NCI-H82 treated with DMSO at 0.1 percent for 48 hours (cell line): ENCODE data around the gene LRRFIP2.

Experiments used
- DNase-seq: peaks from one replicate; lab custom pipeline; 2025; ENCODE audit not compliant: unreplicated experiment; lab: John Stamatoyannopoulos, UW

Gene LRRFIP2

DNA sequence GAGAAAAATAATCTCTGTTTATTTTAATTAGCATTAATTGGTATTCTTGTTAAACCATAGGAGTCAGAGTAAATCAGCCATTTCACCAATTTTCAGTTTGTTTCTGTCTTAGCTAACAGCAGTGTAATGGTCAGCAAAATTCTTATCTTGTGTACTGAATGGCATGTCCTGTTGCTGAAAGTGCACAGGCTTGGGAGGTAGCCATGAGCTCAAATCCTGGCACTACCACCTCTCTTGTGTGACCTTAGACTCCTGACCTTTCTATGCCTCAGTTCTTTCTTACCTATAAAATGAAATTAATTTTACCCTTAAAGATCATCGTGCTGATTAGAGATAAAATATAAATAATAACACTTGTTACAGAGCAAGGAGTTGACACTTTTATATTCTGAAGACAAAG lies 145.3 kb downstream of the LRRFIP2 start:
- DNase-seq: no peak

DNA sequence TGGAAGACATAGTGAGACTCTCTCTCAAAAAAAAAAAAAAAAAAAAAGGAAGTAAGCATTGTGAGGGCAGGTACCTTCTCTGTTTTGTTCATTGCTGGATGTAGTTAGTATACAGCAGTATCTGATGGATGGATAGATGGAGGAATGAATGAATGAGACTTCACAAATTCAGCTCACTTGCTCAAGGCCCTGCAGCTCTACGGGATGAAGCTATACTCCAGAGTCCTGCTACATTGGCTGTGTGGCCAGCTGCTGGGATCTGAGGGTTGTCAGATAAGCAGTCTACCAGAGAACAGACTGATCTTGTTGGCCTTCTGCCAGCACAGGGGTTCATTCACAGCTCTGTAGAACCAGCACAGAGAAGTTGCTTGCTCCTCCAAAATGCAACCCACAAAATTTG lies 146.1 kb downstream of the LRRFIP2 start:
- DNase-seq: no peak

DNA sequence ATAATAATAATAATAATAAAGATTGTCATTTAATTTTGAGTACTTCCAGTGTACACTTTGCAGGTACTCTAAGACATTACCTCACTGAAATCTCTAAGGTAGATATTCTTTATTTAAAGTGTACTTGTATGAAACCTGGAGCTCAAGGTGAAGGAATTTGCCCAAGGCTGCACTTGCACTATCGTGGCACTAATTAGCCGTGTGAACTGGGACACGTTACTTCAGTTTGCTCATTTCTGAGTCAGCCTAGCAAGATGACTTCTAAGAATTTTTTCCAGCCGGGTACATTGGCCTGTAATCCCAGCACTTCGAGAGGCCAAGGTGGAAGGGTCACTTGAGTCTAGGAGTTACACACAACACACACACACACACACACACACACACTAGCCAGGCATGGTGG lies 147.5 kb downstream of the LRRFIP2 start:
- DNase-seq: no peak

DNA sequence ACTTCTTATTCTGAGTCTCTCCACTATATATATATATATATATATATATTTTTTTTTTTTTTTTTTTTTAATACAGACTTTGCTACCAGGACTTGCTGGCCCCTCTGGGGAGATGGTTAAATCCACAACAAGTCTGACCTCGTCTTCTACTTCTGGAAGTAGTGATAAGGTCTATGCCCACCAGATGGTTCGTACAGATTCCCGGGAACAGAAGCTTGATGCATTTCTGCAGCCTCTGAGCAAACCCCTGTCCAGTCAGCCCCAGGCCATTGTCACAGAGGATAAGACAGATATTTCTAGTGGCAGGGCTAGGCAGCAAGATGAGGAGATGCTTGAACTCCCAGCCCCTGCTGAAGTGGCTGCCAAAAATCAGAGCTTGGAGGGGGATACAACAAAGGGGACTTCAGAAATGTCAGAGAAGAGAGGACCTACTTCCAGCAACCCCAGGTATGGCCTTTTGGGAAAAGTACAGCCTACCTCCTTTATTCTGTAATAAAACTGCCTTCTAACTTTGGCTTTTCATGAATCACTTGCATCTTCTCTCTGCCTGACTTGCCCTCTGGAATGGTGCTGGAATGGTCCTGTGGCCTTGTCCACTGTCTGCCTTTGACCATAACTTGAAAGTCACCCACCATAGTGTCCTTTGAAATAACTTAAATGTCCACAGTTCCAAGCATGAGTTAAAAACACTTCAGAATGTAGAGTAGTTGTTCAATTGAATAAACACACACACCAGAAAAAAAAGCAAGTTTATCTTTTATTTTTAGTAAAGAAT lies 148.6 kb downstream of the LRRFIP2 start:
- no peak for DNase-seq

DNA sequence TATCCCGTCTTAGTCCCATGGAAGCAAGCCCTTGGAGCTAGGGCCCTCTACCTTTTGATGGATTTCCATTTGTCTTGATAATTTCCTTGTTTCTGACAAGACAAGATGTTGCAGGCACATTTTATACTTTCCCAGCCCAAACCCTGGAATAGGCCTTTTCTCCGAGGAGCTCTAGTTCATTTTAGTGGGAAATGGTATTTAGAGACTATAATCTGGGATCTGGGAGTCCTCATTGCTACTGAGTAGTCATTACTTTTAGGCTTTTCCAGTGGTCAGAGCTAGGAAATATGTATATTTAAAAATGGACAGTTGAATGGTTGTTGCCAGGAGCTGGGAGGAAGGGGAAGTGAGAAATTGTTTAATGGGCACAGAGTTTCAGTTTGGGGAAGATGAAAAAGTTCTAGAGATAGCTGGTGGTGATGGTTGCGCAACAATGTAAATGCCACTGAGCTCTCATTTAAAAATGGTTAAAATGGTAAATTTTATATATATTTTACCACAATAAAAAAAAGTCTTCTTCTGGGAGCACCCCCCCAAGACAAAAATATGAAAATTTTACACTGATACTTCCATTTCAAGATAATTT lies 149.5 kb downstream of the LRRFIP2 start:
- no peak for DNase-seq

DNA sequence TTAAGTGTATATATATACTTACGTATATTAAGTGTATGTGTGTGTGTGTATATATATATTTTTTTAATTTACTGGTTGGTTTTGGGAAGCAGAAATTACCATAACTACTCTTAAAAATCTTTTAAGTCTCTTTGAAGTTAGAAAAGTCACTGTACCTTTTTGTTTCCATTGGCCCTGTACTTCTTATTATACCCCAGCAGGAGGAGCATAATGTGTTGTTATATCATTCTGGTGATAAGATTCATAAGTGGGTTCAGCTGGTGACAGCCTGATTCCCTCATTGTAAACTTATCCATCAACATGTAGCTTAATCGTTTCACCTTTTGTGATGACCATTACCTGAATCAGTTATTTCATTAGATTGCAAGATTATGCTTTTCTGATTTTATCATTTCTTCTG lies 150.3 kb downstream of the LRRFIP2 start:
- no peak for DNase-seq

DNA sequence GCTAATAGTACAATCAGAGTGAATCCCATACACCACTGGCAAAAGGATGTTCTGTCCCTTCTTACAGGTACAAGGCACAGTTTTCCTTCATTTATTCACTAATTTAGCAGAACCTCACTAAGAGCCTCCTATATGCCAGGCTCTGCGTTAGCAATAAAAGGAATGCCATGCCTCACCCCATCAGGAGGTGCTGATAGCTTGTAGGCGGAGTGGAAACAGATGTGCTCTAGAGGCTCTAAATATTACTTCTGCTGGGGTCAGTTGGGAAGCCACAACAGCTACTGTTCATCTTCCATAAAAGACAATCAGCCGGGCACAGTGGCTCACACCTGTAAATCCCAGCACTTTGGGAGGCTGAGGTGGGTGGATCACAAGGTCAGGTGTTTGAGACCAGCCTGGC lies 156.7 kb downstream of the LRRFIP2 start:
- DNase-seq: no peak

DNA sequence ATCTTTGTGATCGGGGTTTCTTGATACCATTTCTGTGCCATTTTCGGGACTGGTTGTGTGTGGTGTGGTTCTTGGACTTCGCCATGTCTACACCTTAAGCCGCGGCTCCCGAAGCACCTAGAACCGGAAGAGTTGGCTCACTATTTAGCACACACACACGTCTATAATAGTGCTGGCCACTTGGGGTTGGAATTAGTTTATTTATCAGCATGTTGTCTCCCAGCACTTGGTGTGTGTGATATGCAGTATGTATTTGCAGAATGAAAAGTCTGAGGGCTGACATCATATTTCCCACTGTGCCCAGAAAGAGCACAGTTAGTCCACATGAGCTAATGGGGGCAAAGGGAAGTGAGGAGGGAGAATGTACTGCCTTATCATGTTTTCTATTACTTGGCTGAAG lies 157.5 kb downstream of the LRRFIP2 start:
- DNase-seq: no peak

DNA sequence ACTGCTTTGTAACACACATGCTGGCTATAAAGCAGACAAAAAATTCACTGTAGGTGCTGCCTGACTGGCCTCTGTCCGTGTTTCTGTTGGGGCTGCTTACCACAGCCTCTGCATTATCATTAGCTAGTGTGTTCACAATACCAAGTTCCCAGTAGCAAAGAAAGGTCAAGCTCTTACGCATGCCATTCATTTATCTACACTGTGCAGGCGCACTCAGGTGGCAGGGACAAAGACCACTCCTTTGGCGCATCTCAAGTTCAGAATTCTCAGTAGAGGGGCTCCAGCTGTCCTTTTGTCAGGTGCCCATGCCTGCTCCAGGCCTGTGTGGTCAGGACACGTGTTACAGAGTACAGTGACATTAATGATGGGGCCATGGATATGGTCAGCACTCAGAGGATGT lies 158.7 kb downstream of the LRRFIP2 start:
- DNase-seq: no peak

DNA sequence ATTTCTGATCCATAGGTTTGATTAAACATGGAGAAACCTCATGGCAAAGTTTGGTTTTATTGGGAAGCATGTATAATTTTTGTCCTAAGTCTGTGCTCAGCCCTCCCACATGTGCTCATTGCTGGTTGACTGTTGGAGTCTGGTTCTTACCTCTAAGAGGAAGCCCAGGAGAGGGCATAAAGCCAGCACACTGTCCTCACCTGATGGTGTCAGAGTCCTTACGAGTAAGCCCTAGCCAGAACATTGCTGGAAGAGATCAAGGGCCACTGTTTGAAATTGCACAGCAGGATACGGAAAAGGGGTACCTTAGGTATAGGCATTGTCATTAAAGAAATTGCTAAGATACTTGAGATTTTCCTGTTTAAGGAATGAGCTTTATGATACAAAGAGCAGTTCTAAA lies 159.8 kb downstream of the LRRFIP2 start:
- no peak for DNase-seq
